GM12864 (cell line): ENCODE results near the gene GALNT10.

Source experiments
- DNase-seq: peaks from one replicate; pipeline ENCODE4 v3.0.0-alpha.2; 2011; ENCODE audit warnings: low read depth
- H3K4me3 ChIP-seq: 2 replicates; pipeline ENCODE4 v1.5.1; 2011; ENCODE audit warnings: mild to moderate bottlenecking, low read depth, low read length, control low read depth
- TF ChIP-seq, protein P1 (sequence below): IDR thresholded peaks from 2 replicates; pipeline ENCODE4 v1.5.1; 2011; ENCODE audit warnings: low read depth, mild to moderate bottlenecking, moderate library complexity, low read length, control low read depth, inconsistent platforms; ENCODE audit errors: missing control alignments

Gene GALNT10

DNA sequence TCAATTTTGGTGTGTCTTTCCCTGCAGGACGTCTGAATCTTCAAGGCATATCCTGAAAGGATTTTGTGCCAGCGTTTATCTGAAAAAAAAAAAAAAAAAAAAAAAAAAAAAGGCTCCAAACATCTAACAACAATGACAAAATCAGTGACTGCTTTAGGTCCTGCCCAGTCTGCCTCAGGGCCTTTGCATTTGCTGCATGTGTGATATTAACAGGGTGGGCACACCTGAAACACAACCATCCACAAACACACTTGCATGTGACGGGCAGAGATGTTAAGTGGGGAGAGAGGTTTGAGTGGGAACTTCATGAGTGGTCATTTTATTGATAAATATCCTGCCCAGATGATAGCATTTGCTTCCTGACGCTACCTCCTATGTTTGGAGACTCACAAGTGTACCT is 172.9 kb downstream of the GALNT10 start:
- TF ChIP-seq, protein P1, sequence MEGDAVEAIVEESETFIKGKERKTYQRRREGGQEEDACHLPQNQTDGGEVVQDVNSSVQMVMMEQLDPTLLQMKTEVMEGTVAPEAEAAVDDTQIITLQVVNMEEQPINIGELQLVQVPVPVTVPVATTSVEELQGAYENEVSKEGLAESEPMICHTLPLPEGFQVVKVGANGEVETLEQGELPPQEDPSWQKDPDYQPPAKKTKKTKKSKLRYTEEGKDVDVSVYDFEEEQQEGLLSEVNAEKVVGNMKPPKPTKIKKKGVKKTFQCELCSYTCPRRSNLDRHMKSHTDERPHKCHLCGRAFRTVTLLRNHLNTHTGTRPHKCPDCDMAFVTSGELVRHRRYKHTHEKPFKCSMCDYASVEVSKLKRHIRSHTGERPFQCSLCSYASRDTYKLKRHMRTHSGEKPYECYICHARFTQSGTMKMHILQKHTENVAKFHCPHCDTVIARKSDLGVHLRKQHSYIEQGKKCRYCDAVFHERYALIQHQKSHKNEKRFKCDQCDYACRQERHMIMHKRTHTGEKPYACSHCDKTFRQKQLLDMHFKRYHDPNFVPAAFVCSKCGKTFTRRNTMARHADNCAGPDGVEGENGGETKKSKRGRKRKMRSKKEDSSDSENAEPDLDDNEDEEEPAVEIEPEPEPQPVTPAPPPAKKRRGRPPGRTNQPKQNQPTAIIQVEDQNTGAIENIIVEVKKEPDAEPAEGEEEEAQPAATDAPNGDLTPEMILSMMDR = no peak
- DNase-seq = no peak
- H3K4me3 ChIP-seq = no peak overlapping the region

DNA sequence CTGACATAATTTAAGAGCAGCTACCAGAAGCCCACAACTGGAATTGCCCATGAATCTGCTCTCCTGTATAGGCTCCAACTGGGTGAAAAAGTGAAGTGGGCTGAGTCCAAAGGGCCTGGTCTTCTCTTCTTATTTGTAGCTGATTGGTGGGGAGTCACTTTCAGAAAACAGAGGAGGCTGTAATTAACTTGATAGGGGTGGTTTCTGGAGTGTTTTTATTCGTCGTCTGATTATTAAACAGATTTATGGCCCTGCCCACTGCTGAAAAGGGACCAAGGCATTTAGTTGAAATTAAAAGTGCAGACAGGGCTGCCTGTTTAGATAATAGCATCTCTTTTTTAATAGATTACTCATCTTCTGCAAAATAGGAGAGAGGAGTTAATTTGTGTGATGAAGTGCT is 174.2 kb downstream of the GALNT10 start:
- no peak for DNase-seq
- TF ChIP-seq, protein P1 = no peak

DNA sequence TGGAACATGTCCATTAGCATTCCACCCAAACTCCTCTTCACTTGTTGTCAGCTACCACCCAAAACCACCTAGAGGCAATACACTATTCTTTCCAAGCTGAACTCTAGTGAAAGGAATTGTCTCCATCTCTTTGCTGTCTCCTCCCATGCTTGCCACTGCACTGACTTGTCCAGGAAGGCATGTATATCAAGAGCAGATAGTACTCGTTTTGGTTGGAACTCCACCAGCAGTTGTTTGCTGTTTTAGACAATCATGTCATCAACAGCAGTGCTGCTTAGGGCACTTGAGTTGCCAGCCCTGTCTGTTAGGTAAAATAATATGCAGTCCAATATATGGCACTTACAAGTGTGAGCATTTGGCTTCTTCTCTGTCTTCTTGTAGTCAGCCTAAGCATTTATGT is 175.3 kb downstream of the GALNT10 start:
- no peak for DNase-seq
- no peak overlapping the region for H3K4me3 ChIP-seq
- TF ChIP-seq, protein P1 = no peak

More for the DNA sequence above, 174.2 kb downstream of the GALNT10 start:
- no peak overlapping the region for H3K4me3 ChIP-seq

DNA sequence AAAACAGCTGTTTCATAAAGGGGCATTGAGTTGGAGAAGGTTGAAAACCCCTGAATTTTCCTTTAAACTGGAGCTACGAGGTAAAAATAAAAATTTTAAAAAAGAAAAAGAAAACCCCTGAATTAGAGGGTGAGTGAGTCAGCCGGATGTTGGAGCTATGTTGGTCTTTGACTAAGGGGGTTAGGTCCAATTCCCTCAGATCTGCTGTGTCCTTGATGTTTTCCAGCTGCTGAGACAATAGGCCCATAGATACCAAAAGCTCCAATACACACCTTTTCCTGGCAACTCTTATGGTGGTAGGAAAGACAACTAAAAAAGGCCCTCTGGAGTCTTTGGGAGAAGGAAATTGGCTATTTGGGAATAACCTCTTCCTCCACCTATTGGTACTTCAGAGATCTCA is 175.8 kb downstream of the GALNT10 start:
- TF ChIP-seq, protein P1 = no peak
- H3K4me3 ChIP-seq = no peak overlapping the region
- DNase-seq = no peak

DNA sequence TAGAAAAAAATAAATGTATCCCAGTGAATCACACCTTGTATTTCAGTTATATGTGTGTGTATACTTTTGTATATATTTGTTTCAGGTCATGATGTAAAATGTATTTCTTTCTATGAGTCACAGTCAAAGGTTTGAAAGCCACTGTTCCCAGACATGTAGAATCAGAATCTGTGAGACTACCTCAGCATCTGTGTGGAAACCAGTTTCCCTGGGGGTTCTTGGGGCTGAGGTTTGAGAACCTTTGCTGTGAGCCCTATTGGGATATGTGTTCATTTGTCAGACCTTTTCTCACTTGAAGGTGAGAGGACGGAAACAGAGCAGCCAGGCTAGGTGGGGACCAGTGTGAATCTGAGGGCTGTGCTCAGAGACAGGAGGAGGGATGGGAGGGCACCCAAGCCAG is 176.6 kb downstream of the GALNT10 start:
- DNase-seq = no peak
- H3K4me3 ChIP-seq = no peak overlapping the region
- TF ChIP-seq, protein P1 = no peak

DNA sequence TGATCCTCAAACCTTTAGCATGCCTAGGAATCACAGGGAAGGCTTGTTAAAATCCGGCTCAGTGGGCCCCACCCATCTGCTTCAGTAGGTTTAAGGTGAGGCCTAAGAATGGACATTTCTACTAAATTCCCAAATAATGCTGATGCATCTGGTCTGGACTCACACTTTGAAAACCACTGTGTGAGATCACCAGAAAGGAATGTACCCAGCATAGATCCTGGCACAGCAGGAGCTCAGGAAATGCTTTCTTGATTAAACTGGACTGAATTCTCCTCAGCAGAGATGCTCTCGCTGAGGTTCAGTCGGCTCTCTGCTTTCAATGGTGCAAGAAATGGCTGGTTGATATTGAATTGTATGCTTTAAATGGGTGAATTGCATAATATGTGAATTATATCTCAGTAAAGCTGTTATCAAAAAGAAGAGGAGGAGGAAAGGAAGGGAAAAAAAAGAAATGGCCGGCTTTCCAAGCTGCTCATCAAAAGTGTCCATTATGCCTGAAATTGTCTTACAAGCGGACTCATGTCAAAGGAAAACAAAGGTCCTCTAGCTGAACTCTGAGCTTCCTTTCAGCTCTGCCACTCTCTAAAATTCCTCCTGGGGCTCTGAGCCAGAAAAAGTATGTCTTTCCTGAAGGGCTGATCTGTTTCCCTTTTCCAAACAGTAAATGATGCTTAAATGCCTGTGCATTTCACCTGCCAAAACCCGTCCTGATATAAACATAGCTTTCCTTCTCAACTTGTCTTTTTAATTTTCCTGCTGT is 177.7 kb downstream of the GALNT10 start:
- TF ChIP-seq, protein P1 = no peak
- H3K4me3 ChIP-seq = no peak overlapping the region
- no peak for DNase-seq

DNA sequence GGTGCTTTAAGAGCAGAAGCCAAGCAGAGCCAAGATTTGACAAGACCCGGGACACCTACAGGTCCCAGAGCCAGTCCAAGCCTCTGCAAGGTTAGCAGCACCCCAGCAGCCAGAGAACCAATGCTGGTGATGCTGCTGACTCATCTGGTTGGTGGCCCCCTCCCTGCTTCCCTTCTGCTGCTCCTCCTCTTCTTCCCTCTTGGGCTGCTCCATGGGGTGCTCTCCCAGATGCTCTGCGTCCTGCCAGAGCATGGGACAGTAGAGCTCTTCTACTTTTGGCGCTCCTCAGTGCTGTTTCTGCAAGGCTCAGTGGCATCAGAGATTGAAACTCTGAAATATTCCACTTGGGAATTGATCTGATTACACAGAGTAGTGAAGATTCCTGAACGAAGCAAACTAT is 179.1 kb downstream of the GALNT10 start:
- no peak for DNase-seq
- no peak overlapping the region for H3K4me3 ChIP-seq
- TF ChIP-seq, protein P1 = no peak
